B cell (primary cell): ENCODE measurements around the gene CPT2. TPM values are rescaled to one million over a fixed set of nuclear protein-coding genes. Genes with fewer than 3 reads are reported as not detected.

Experiments
- ATAC-seq: fragments of 200-7000 bp; cut with Tn5 transposase; one replicate; pipeline ENCODE4 v1.10.0; 2021; ENCODE audit warnings: low read depth, mild to moderate bottlenecking, moderate number of reproducible peaks, moderate library complexity
- CTCF ChIA-PET: fragments of 350-600 bp; sonication (Branson Sonifier 250); formaldehyde crosslinking; loops from one replicate; lab custom pipeline; 2021; ENCODE audit warnings: antibody characterized with exemption, inconsistent platforms; lab: Charles Lee
- POLR2A ChIA-PET: fragments of 350-600 bp; sonication (Branson Sonifier 250); formaldehyde crosslinking; loops from one replicate; lab custom pipeline; 2021; ENCODE audit warnings: antibody characterized with exemption; lab: Charles Lee
- DNase-seq: peaks from one replicate; pipeline ENCODE4 v3.0.0; 2013
- H2AFZ ChIP-seq: 2 replicates; pipeline ENCODE4 v1.6.1; 2012; ENCODE audit warnings: mild to moderate bottlenecking, low read depth, low read length; ENCODE audit not compliant: insufficient read depth, poor library complexity, severe bottlenecking
- H3K27ac ChIP-seq, 2 donors: 1 replicate in 1 of 2; 2 replicates in 1 of 2; pipeline ENCODE4 v1.5.1; 2012 to 2013; ENCODE audit warnings: low read length in 2 of 2, mild to moderate bottlenecking in 2 of 2, moderate library complexity in 1 of 2
- H3K27me3 ChIP-seq, 4 experiments: fragments of 200-600 bp in 1 of 4; sonication (generic) in 1 of 4; replicated peaks in 1 of 4; 1 replicate in 2 of 4; 2 replicates in 2 of 4; pipeline versions ENCODE4 v1.6.1 to v1.7.0; 2013 to 2016; ENCODE audit warnings: low read length in 3 of 4, mild to moderate bottlenecking in 2 of 4, mixed read lengths in 1 of 4, moderate library complexity in 1 of 4; ENCODE audit not compliant: insufficient read depth in 4 of 4, control insufficient read depth in 3 of 4; ENCODE audit errors: control extremely low read depth in 1 of 4
- H3K36me3 ChIP-seq, 2 experiments: replicated peaks in 1 of 2; 1 replicate in 1 of 2; 2 replicates in 1 of 2; pipeline versions ENCODE4 v1.6.1 to v1.7.1; 2013; ENCODE audit warnings: low read length in 1 of 2; ENCODE audit not compliant: insufficient read depth in 2 of 2, control insufficient read depth in 1 of 2; ENCODE audit errors: control extremely low read depth in 1 of 2, extremely low read depth in 1 of 2
- H3K4me1 ChIP-seq, 2 donors: fragments of 200-600 bp in 1 of 2; sonication (generic) in 1 of 2; 1 replicate in 1 of 2; 2 replicates in 1 of 2; pipeline versions ENCODE4 v1.5.1 to v1.6.1; 2013 to 2017; ENCODE audit warnings: low read length in 2 of 2; ENCODE audit not compliant: control insufficient read depth in 2 of 2, insufficient read depth in 2 of 2
- H3K4me2 ChIP-seq: replicated peaks from 2 replicates; pipeline ENCODE3; 2012; ENCODE audit warnings: mild to moderate bottlenecking, low read depth, low read length; ENCODE audit not compliant: poor library complexity, severe bottlenecking
- H3K4me3 ChIP-seq, 5 experiments: fragments of 200-600 bp in 1 of 5; sonication (generic) in 1 of 5; 1 replicate in 3 of 5; 2 replicates in 2 of 5; pipeline versions ENCODE4 v1.5.1 to v1.7.0; 2011 to 2016; ENCODE audit warnings: low read length in 4 of 5, mild to moderate bottlenecking in 4 of 5, low read depth in 2 of 5, control low read depth in 1 of 5, moderate library complexity in 1 of 5; ENCODE audit not compliant: insufficient read depth in 1 of 5; ENCODE audit errors: control extremely low read depth in 1 of 5, extremely low read depth in 1 of 5
- H3K79me2 ChIP-seq: fragments of 200-600 bp; sonication (generic); one replicate; pipeline ENCODE4 v1.6.0; 2016; ENCODE audit warnings: low read length; ENCODE audit not compliant: control insufficient read depth, insufficient read depth
- H3K9ac ChIP-seq: fragments of 200-600 bp; sonication (generic); 2 replicates; pipeline ENCODE4 v1.6.1; 2017; ENCODE audit warnings: mild to moderate bottlenecking, low read length, moderate library complexity
- H3K9me3 ChIP-seq, 3 donors: one replicate each; pipeline versions ENCODE4 v1.6.1 to v1.7.1; 2013; ENCODE audit warnings: low read length in 2 of 3; ENCODE audit not compliant: control insufficient read depth in 2 of 3, insufficient read depth in 1 of 3; ENCODE audit errors: control extremely low read depth in 1 of 3
- H4K20me1 ChIP-seq: 2 replicates; pipeline ENCODE4 v1.6.0; 2012; ENCODE audit warnings: mild to moderate bottlenecking, low read length; ENCODE audit not compliant: insufficient read depth, control insufficient read depth, poor library complexity, severe bottlenecking
- H3K27ac Mint-ChIP-seq: one replicate; pipeline ENCODE4 v1.8.0; 2021; ENCODE audit warnings: mixed read lengths
- H3K27me3 Mint-ChIP-seq: one replicate; pipeline ENCODE4 v1.8.0; 2021; ENCODE audit warnings: mixed read lengths
- H3K4me1 Mint-ChIP-seq: one replicate; pipeline ENCODE4 v1.8.0; 2021; ENCODE audit warnings: mixed read lengths
- H3K4me3 Mint-ChIP-seq: one replicate; pipeline ENCODE4 v1.8.0; 2021; ENCODE audit warnings: mixed read lengths
- H3K9me3 Mint-ChIP-seq: one replicate; pipeline ENCODE4 v1.8.0; 2022; ENCODE audit warnings: mixed read lengths; ENCODE audit not compliant: insufficient read depth
- CTCF ChIP-seq: fragments of 200-600 bp; IDR thresholded peaks from one replicate; pipeline ENCODE4 v1.8.0; 2022; ENCODE audit warnings: antibody characterized with exemption, mild to moderate bottlenecking
- EZH2 ChIP-seq: IDR thresholded peaks from 2 replicates; pipeline ENCODE4 v1.6.1; 2012; ENCODE audit warnings: borderline replicate concordance, low read depth, mild to moderate bottlenecking, moderate library complexity, low read length; ENCODE audit not compliant: insufficient read depth, poor library complexity, severe bottlenecking
- WGBS: methylation state at CpG from one replicate; pipeline ENCODE4 v1.1.5; 2013; ENCODE audit warnings: missing lambda C conversion rate; ENCODE audit not compliant: insufficient coverage; 5-methylcytosine and 5-hydroxymethylcytosine counted together
- intact Hi-C: fragments of 100-400 bp; cut with micrococcal nuclease; formaldehyde crosslinking; loops from one replicate; pipeline ENCODE4 v1.10.0; 2022
- polyA plus RNA-seq: library from polyadenylated mRNA; depleted of rRNA; stranded (reverse); fragments of >200 nt; gene quantifications from 2 replicates; pipeline ENCODE4 v1.2.3, GENCODE V29; 2012
- total RNA-seq, 2 donors: library from RNA; stranded (reverse); fragments of 120-200 nt in 1 of 2; gene quantifications; 1 replicate in 1 of 2; 2 replicates in 1 of 2; pipeline versions ENCODE4 v1.2.3 to v1.2.4, GENCODE V29; 2013 to 2022

Gene CPT2
- total and polyA plus RNA-seq, 2 donors (not counting 1 experiment from before 2014, with no cell fraction given), result 6.3 to 19.8 TPM

- H3K4me3 ChIP-seq, result no peak overlapping the region
- DNase-seq (no peak), ATAC-seq (no peak)
- ChIA-PET CTCF (no interaction called here), POLR2A (no interaction called here)
- no peak overlapping the region for H3K4me3 Mint-ChIP-seq
- H4K20me1 ChIP-seq, result no peaks in the 10 kb centered on the region
- peaks cover 13% of the 10 kb centered on the region for H3K27me3 Mint-ChIP-seq
- no peak for TF ChIP-seq EZH2
- TF ChIP-seq CTCF, result no peak
- H3K27ac Mint-ChIP-seq, result no peak overlapping the region
- H3K27ac ChIP-seq, result no peak overlapping the region
- no peaks in the 10 kb centered on the region for H3K27me3 ChIP-seq
- H3K9me3 ChIP-seq, result no peaks in the 10 kb centered on the region
- no peak overlapping the region for H3K9ac ChIP-seq
- H3K9me3 Mint-ChIP-seq, result no peaks in the 10 kb centered on the region
- H3K4me1 ChIP-seq, result no peaks in the 10 kb centered on the region
- 96% methylated on average over 7 of the region's 8 CpGs for WGBS
- H3K4me2 ChIP-seq, result no peak overlapping the region
- H2AFZ ChIP-seq, result no peak overlapping the region
- intact Hi-C loops, result no loop called here
- no peaks in the 10 kb centered on the region for H3K4me1 Mint-ChIP-seq
- H3K79me2 ChIP-seq, result no peaks in the 10 kb centered on the region
- no peaks in the 10 kb centered on the region for H3K36me3 ChIP-seq
Measured at GRCh38 chr1:53154859-53155438, 41.7 kb upstream of the CPT2 start.

GRCh38 chr1:53155534-53155933, 41.1 kb upstream of the CPT2 start:
- Mint-ChIP-seq H3K27me3 (peaks cover 13% of the 10 kb centered on the region), H3K9me3 (no peaks in the 10 kb centered on the region), H3K4me3 (no peak overlapping the region), H3K4me1 (no peaks in the 10 kb centered on the region), H3K27ac (no peak overlapping the region)
- Histone ChIP-seq H3K79me2 (no peaks in the 10 kb centered on the region), H3K4me2 (no peak overlapping the region), H3K36me3 (no peaks in the 10 kb centered on the region), H3K9me3 (no peaks in the 10 kb centered on the region), H3K4me1 (no peaks in the 10 kb centered on the region), H3K4me3 (no peak overlapping the region), H3K27ac (no peak overlapping the region), H4K20me1 (no peaks in the 10 kb centered on the region), H2AFZ (no peak overlapping the region), H3K27me3 (no peaks in the 10 kb centered on the region), H3K9ac (no peak overlapping the region)
- ChIA-PET CTCF (no interaction called here), POLR2A (no interaction called here)
- no peak for TF ChIP-seq CTCF
- TF ChIP-seq EZH2, result no peak
- no peak for DNase-seq
- ATAC-seq, result no peak
- intact Hi-C loops, result no loop called here
- WGBS, result 89% methylated on average over 1 of the region's 1 CpG
